HepG2 (cell line): ENCODE data around the gene FBXO41. TPM values are rescaled to one million over a fixed set of nuclear protein-coding genes. Genes with fewer than 3 reads are reported as not detected.
A peak's percentile ranks its signal among the peaks of the same experiment; 100 is the strongest.

ENCODE experiments used
- ATRX ChIP-seq: sonication (generic); formaldehyde crosslinking; IDR thresholded peaks from 2 replicates; pipeline ENCODE4 v1.4.0; 2020; ENCODE audit warnings: missing genetic modification reagents, borderline replicate concordance
- HOXD1 ChIP-seq: sonication (generic); formaldehyde crosslinking; IDR thresholded peaks from 2 replicates; pipeline ENCODE4 v1.5.0; 2020; ENCODE audit warnings: missing genetic modification reagents
- KMT2A ChIP-seq: sonication (generic); formaldehyde crosslinking; IDR thresholded peaks from 2 replicates; pipeline ENCODE4 v1.4.0; 2020; ENCODE audit warnings: missing genetic modification reagents
- NCOA2 ChIP-seq: sonication (generic); formaldehyde crosslinking; IDR thresholded peaks from 2 replicates; pipeline ENCODE4 v1.8.0; 2022; ENCODE audit warnings: inconsistent platforms
- PLRG1 ChIP-seq: fragments of 450-650 bp; conservative IDR thresholded peaks from 2 replicates; pipeline ENCODE4 v1.6.1; 2016
- RAD51 ChIP-seq: fragments of 450-650 bp; IDR thresholded peaks from 2 replicates; pipeline ENCODE4 v1.6.1; 2016; ENCODE audit warnings: borderline replicate concordance
- RARG ChIP-seq: sonication (generic); formaldehyde crosslinking; IDR thresholded peaks from 2 replicates; pipeline ENCODE4 v1.4.0; 2020; ENCODE audit warnings: low read depth, mild to moderate bottlenecking, missing genetic modification reagents
- RELA ChIP-seq: sonication (generic); formaldehyde crosslinking; IDR thresholded peaks from 2 replicates; pipeline ENCODE4 v1.4.0; 2020; ENCODE audit warnings: missing genetic modification reagents
- SETDB1 ChIP-seq: sonication (generic); formaldehyde crosslinking; IDR thresholded peaks from 2 replicates; pipeline ENCODE4 v1.5.1; 2020; ENCODE audit warnings: missing genetic modification reagents, mild to moderate bottlenecking, borderline replicate concordance
- SP1 ChIP-seq, 2 experiments: fragments of 450-650 bp in 1 of 2; sonication (generic) in 1 of 2; formaldehyde crosslinking in 1 of 2; IDR thresholded peaks; 2 replicates each; pipeline versions ENCODE4 v1.4.0 to v1.6.1; 2016 to 2020; ENCODE audit warnings: missing genetic modification reagents in 1 of 2
- THAP11 ChIP-seq: IDR thresholded peaks from 2 replicates; pipeline ENCODE4 v1.6.1; 2016; ENCODE audit warnings: missing biosample characterization, missing genetic modification reagents
- ZNF430 ChIP-seq: sonication (generic); formaldehyde crosslinking; IDR thresholded peaks from 2 replicates; pipeline ENCODE4 v1.9.0; 2021; ENCODE audit warnings: mild to moderate bottlenecking, missing genetic modification reagents
- ZNF772 ChIP-seq: sonication (generic); formaldehyde crosslinking; IDR thresholded peaks from 2 replicates; pipeline ENCODE4 v1.5.0; 2020; ENCODE audit warnings: mild to moderate bottlenecking, missing genetic modification reagents
- polyA plus RNA-seq, 8 experiments: library from polyadenylated mRNA; depleted of rRNA in 3 of 8; stranded (reverse) in 7 of 8; unstranded in 1 of 8; fragments of >200 nt; fragmentation: Illumina TruSeq in 4 of 8; extraction: Trizol in 4 of 8; gene quantifications; 2 replicates each; pipeline versions ENCODE4 v1.2.1 to v1.2.3, GENCODE V29; 2011 to 2016; ENCODE audit warnings: low read depth in 4 of 8, missing spikeins in 1 of 8, mixed read lengths in 1 of 8; ENCODE audit not compliant: insufficient read depth in 1 of 8
- total RNA-seq, 5 experiments: library from RNA; depleted of rRNA; stranded (reverse); fragments of >200 nt; fragmentation: Illumina TruSeq; extraction: Trizol; gene quantifications; 2 replicates each; pipeline ENCODE4 v1.2.3, GENCODE V29; 2016; ENCODE audit warnings: low read depth in 1 of 5
- TF ChIP-seq, protein P1 (sequence below), 2 experiments: sonication (generic) in 1 of 2; formaldehyde crosslinking in 1 of 2; IDR thresholded peaks; 2 replicates each; pipeline versions ENCODE4 v1.4.0 to v1.6.1; 2016 to 2020; ENCODE audit warnings: borderline replicate concordance in 1 of 2, low read depth in 1 of 2, mild to moderate bottlenecking in 1 of 2, missing genetic modification reagents in 1 of 2
- TF ChIP-seq, protein P2 (sequence below): sonication (generic); formaldehyde crosslinking; IDR thresholded peaks from 2 replicates; pipeline ENCODE4 v1.4.0; 2020; ENCODE audit warnings: low read depth, mild to moderate bottlenecking, missing genetic modification reagents
- TF ChIP-seq, protein P3 (sequence below): sonication (generic); formaldehyde crosslinking; conservative IDR thresholded peaks from 2 replicates; pipeline ENCODE4 v1.8.0; 2022; ENCODE audit warnings: low read depth, missing genetic modification reagents
- TF ChIP-seq, protein P4 (sequence below): sonication (generic); formaldehyde crosslinking; IDR thresholded peaks from 2 replicates; pipeline ENCODE4 v1.5.0; 2020; ENCODE audit warnings: missing genetic modification reagents
- TF ChIP-seq, protein P5 (sequence below): sonication (generic); formaldehyde crosslinking; IDR thresholded peaks from 2 replicates; pipeline ENCODE4 v1.5.0; 2020; ENCODE audit warnings: mild to moderate bottlenecking, missing genetic modification reagents

Gene FBXO41
- total and polyA plus RNA-seq, 2 of the 13 experiments (the other 11 are each of a cell fraction or from before 2014, with no cell fraction given) = 4.2 to 10.3 TPM

DNA sequence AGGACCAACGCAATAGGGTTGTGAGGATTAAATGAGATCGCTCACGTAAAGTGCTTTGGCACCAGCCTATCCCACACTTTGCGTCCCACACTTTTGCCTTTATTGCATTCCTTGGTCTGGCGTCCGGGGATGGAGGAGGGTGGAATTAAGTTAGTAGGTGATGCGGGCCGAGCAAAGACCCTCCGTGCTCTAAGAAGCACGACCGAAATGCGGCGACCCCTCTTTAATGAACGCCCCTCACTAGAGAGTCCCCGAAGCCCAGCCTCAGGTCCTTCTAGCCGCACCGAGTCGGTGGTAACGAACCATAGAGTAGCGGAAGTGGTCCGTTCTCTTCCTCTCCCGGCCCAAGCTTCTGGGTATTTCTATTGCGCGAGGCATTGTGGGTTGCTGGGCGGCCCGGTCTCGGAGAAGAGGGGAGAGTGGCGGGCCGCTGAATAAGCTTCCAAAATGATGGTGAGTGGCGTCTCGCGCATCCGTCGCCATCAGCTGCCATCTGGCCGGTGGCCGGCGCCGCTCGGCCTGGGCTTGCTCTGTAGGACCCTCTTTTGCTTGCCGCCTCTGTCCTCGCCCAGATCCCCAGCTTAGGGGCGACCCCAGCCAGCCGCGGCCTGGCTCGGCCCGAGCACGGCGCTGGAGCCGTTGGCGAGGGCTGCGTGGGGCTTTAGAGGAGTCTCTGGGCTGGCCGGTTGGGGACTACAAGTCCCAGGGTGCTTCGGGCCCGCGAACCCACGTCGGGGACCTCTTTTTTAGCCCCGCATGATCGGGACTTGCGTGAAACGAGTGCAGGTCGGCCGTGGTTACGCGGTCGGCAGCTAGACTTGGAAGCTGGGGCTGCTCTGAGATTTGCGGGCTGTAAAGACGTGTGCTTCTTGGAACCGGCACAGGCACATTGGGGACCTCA lies 50.1 kb downstream of the FBXO41 start, which contains the start of gene CCT7 (continued):
- TF ChIP-seq SP1 (IDR thresholded peaks at IDR 0.05) (no peak), SP1 (CRISPR knock-in tag; IDR thresholded peaks at IDR 0.05) (peak; percentile 82), THAP11 (CRISPR knock-in tag) (peak; percentile 96), PLRG1 (no peak), ATRX (CRISPR knock-in tag) (no peak), SETDB1 (no peak), ZNF430 (0 out of 2 replicates have a peak, but pooled peaks have one; percentile 71), RARG (CRISPR knock-in tag) (no peak), KMT2A (CRISPR knock-in tag) (peak; percentile 95), RAD51 (no peak), RELA (CRISPR knock-in tag) (0 out of 2 replicates have a peak, but pooled peaks have one; percentile 52), HOXD1 (CRISPR knock-in tag) (peak; percentile 82; the same call in 1 of the 2 replicates), ZNF772 (peak; percentile 60; the same call in 1 of the 2 replicates), NCOA2 (CRISPR knock-in tag) (peak; percentile 68; the same call in 1 of the 2 replicates)
- TF ChIP-seq, protein P1, sequence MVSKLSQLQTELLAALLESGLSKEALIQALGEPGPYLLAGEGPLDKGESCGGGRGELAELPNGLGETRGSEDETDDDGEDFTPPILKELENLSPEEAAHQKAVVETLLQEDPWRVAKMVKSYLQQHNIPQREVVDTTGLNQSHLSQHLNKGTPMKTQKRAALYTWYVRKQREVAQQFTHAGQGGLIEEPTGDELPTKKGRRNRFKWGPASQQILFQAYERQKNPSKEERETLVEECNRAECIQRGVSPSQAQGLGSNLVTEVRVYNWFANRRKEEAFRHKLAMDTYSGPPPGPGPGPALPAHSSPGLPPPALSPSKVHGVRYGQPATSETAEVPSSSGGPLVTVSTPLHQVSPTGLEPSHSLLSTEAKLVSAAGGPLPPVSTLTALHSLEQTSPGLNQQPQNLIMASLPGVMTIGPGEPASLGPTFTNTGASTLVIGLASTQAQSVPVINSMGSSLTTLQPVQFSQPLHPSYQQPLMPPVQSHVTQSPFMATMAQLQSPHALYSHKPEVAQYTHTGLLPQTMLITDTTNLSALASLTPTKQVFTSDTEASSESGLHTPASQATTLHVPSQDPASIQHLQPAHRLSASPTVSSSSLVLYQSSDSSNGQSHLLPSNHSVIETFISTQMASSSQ (IDR thresholded peaks at IDR 0.05; ENCODE audit: low read depth) = peak; percentile 41; the same call in 1 of the 2 replicates
- TF ChIP-seq, protein P1 (CRISPR knock-in tag; IDR thresholded peaks at IDR 0.05; ENCODE audit: borderline replicate concordance) = 0 out of 2 replicates have a peak, but pooled peaks have one; percentile 45
- TF ChIP-seq, protein P2, sequence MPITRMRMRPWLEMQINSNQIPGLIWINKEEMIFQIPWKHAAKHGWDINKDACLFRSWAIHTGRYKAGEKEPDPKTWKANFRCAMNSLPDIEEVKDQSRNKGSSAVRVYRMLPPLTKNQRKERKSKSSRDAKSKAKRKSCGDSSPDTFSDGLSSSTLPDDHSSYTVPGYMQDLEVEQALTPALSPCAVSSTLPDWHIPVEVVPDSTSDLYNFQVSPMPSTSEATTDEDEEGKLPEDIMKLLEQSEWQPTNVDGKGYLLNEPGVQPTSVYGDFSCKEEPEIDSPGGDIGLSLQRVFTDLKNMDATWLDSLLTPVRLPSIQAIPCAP (CRISPR knock-in tag) = peak; percentile 76; the same call in 1 of the 2 replicates
- TF ChIP-seq, protein P3, sequence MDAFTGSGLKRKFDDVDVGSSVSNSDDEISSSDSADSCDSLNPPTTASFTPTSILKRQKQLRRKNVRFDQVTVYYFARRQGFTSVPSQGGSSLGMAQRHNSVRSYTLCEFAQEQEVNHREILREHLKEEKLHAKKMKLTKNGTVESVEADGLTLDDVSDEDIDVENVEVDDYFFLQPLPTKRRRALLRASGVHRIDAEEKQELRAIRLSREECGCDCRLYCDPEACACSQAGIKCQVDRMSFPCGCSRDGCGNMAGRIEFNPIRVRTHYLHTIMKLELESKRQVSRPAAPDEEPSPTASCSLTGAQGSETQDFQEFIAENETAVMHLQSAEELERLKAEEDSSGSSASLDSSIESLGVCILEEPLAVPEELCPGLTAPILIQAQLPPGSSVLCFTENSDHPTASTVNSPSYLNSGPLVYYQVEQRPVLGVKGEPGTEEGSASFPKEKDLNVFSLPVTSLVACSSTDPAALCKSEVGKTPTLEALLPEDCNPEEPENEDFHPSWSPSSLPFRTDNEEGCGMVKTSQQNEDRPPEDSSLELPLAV (CRISPR knock-in tag) = no peak
- TF ChIP-seq, protein P4, sequence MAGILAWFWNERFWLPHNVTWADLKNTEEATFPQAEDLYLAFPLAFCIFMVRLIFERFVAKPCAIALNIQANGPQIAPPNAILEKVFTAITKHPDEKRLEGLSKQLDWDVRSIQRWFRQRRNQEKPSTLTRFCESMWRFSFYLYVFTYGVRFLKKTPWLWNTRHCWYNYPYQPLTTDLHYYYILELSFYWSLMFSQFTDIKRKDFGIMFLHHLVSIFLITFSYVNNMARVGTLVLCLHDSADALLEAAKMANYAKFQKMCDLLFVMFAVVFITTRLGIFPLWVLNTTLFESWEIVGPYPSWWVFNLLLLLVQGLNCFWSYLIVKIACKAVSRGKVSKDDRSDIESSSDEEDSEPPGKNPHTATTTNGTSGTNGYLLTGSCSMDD (CRISPR knock-in tag) = no peak
- TF ChIP-seq, protein P5, sequence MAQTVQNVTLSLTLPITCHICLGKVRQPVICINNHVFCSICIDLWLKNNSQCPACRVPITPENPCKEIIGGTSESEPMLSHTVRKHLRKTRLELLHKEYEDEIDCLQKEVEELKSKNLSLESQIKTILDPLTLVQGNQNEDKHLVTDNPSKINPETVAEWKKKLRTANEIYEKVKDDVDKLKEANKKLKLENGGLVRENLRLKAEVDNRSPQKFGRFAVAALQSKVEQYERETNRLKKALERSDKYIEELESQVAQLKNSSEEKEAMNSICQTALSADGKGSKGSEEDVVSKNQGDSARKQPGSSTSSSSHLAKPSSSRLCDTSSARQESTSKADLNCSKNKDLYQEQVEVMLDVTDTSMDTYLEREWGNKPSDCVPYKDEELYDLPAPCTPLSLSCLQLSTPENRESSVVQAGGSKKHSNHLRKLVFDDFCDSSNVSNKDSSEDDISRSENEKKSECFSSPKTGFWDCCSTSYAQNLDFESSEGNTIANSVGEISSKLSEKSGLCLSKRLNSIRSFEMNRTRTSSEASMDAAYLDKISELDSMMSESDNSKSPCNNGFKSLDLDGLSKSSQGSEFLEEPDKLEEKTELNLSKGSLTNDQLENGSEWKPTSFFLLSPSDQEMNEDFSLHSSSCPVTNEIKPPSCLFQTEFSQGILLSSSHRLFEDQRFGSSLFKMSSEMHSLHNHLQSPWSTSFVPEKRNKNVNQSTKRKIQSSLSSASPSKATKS = no peak
